HepG2 (cell line): ENCODE measurements around the gene RING1. TPM values are rescaled to one million over a fixed set of nuclear protein-coding genes. Genes with fewer than 3 reads are reported as not detected.

ENCODE experiments used
- HNF4A ChIP-seq: sonication (generic); formaldehyde crosslinking; IDR thresholded peaks from 2 replicates; pipeline ENCODE4 v1.4.0; 2020; ENCODE audit warnings: missing genetic modification reagents
- IKZF4 ChIP-seq: sonication (generic); formaldehyde crosslinking; IDR thresholded peaks from 2 replicates; pipeline ENCODE4 v1.5.1; 2020; ENCODE audit warnings: borderline replicate concordance, mild to moderate bottlenecking, low read depth, missing genetic modification reagents; ENCODE audit errors: not compliant biosample characterization
- RXRB ChIP-seq: IDR thresholded peaks from 2 replicates; pipeline ENCODE4 v1.6.1; 2016; ENCODE audit warnings: borderline replicate concordance, missing genetic modification reagents, missing compliant biosample characterization
- SMYD3 ChIP-seq: sonication (generic); formaldehyde crosslinking; IDR thresholded peaks from 2 replicates; pipeline ENCODE4 v1.8.1; 2023; ENCODE audit warnings: mild to moderate bottlenecking, missing genetic modification reagents
- ZFY ChIP-seq: sonication (generic); formaldehyde crosslinking; IDR thresholded peaks from 2 replicates; pipeline ENCODE4 v1.4.0; 2020; ENCODE audit warnings: missing genetic modification reagents
- ZNF567 ChIP-seq: sonication (generic); formaldehyde crosslinking; IDR thresholded peaks from 2 replicates; pipeline ENCODE4 v1.8.1; 2023; ENCODE audit warnings: mild to moderate bottlenecking, missing genetic modification reagents, borderline replicate concordance
- ZZZ3 ChIP-seq: sonication (generic); formaldehyde crosslinking; IDR thresholded peaks from 2 replicates; pipeline ENCODE4 v1.4.0; 2020; ENCODE audit warnings: missing genetic modification reagents, mild to moderate bottlenecking, borderline replicate concordance
- polyA plus RNA-seq, 8 experiments: library from polyadenylated mRNA; depleted of rRNA in 3 of 8; stranded (reverse) in 7 of 8; unstranded in 1 of 8; fragments of >200 nt; fragmentation: Illumina TruSeq in 4 of 8; extraction: Trizol in 4 of 8; gene quantifications; 2 replicates each; pipeline versions ENCODE4 v1.2.1 to v1.2.3, GENCODE V29; 2011 to 2016; ENCODE audit warnings: low read depth in 4 of 8, missing spikeins in 1 of 8, mixed read lengths in 1 of 8; ENCODE audit not compliant: insufficient read depth in 1 of 8
- total RNA-seq, 5 experiments: library from RNA; depleted of rRNA; stranded (reverse); fragments of >200 nt; fragmentation: Illumina TruSeq; extraction: Trizol; gene quantifications; 2 replicates each; pipeline ENCODE4 v1.2.3, GENCODE V29; 2016; ENCODE audit warnings: low read depth in 1 of 5
- TF ChIP-seq, protein P1 (sequence below): sonication (generic); formaldehyde crosslinking; IDR thresholded peaks from 2 replicates; pipeline ENCODE4 v1.4.0; 2020; ENCODE audit warnings: missing genetic modification reagents
- TF ChIP-seq, protein P2 (sequence below): sonication (generic); formaldehyde crosslinking; IDR thresholded peaks from 2 replicates; pipeline ENCODE4 v1.4.0; 2020; ENCODE audit warnings: mild to moderate bottlenecking, missing genetic modification reagents, borderline replicate concordance
- TF ChIP-seq, protein P3 (sequence below): sonication (generic); formaldehyde crosslinking; IDR thresholded peaks from 2 replicates; pipeline ENCODE4 v1.8.0; 2022; ENCODE audit warnings: mild to moderate bottlenecking, missing genetic modification reagents, moderate library complexity
- TF ChIP-seq, protein P4 (sequence below): sonication (generic); formaldehyde crosslinking; conservative IDR thresholded peaks from 2 replicates; pipeline ENCODE4 v1.5.0; 2020; ENCODE audit warnings: missing genetic modification reagents
- TF ChIP-seq, protein P5 (sequence below): sonication (generic); formaldehyde crosslinking; IDR thresholded peaks from 2 replicates; pipeline ENCODE4 v1.4.0; 2020; ENCODE audit warnings: missing genetic modification reagents

The RING1 gene
- total and polyA plus RNA-seq, 2 of the 13 experiments (the other 11 are each of a cell fraction or from before 2014, with no cell fraction given): 23.9 to 33.6 TPM

DNA sequence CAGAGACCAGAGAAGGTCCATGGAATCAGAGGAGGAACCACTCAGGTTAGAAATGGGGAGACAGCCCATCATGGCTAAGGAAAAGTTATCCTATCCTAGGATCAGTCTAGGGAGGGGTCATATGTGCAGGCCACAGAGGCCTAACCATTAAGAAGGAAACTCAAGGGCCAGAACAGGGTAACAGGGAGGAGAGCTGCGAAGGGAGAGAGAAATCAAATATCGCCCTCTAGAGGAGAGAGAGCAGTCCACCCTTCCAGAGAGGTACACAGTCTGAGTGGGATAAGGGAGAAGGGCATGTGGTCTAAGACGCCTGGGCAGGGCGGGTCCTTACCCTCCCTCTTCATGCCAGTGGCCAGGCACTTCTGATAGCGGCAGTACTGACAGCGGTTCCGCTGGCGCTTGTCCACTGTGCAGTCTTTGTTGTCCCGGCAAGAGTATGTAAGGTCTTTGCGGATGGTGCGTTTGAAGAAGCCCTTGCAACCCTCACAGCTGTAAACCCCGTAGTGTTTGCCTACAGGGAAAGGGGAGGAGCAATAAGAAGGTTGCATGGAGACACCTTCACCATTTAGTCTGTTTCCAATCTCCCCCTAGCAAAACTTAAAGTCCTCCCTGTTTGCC lies 10.8 kb upstream of the RING1 start (continued):
- TF ChIP-seq, protein P1, sequence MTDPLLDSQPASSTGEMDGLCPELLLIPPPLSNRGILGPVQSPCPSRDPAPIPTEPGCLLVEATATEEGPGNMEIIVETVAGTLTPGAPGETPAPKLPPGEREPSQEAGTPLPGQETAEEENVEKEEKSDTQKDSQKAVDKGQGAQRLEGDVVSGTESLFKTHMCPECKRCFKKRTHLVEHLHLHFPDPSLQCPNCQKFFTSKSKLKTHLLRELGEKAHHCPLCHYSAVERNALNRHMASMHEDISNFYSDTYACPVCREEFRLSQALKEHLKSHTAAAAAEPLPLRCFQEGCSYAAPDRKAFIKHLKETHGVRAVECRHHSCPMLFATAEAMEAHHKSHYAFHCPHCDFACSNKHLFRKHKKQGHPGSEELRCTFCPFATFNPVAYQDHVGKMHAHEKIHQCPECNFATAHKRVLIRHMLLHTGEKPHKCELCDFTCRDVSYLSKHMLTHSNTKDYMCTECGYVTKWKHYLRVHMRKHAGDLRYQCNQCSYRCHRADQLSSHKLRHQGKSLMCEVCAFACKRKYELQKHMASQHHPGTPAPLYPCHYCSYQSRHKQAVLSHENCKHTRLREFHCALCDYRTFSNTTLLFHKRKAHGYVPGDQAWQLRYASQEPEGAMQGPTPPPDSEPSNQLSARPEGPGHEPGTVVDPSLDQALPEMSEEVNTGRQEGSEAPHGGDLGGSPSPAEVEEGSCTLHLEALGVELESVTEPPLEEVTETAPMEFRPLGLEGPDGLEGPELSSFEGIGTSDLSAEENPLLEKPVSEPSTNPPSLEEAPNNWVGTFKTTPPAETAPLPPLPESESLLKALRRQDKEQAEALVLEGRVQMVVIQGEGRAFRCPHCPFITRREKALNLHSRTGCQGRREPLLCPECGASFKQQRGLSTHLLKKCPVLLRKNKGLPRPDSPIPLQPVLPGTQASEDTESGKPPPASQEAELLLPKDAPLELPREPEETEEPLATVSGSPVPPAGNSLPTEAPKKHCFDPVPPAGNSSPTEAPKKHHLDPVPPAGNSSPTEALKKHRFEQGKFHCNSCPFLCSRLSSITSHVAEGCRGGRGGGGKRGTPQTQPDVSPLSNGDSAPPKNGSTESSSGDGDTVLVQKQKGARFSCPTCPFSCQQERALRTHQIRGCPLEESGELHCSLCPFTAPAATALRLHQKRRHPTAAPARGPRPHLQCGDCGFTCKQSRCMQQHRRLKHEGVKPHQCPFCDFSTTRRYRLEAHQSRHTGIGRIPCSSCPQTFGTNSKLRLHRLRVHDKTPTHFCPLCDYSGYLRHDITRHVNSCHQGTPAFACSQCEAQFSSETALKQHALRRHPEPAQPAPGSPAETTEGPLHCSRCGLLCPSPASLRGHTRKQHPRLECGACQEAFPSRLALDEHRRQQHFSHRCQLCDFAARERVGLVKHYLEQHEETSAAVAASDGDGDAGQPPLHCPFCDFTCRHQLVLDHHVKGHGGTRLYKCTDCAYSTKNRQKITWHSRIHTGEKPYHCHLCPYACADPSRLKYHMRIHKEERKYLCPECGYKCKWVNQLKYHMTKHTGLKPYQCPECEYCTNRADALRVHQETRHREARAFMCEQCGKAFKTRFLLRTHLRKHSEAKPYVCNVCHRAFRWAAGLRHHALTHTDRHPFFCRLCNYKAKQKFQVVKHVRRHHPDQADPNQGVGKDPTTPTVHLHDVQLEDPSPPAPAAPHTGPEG: no peak
- TF ChIP-seq, protein P2, sequence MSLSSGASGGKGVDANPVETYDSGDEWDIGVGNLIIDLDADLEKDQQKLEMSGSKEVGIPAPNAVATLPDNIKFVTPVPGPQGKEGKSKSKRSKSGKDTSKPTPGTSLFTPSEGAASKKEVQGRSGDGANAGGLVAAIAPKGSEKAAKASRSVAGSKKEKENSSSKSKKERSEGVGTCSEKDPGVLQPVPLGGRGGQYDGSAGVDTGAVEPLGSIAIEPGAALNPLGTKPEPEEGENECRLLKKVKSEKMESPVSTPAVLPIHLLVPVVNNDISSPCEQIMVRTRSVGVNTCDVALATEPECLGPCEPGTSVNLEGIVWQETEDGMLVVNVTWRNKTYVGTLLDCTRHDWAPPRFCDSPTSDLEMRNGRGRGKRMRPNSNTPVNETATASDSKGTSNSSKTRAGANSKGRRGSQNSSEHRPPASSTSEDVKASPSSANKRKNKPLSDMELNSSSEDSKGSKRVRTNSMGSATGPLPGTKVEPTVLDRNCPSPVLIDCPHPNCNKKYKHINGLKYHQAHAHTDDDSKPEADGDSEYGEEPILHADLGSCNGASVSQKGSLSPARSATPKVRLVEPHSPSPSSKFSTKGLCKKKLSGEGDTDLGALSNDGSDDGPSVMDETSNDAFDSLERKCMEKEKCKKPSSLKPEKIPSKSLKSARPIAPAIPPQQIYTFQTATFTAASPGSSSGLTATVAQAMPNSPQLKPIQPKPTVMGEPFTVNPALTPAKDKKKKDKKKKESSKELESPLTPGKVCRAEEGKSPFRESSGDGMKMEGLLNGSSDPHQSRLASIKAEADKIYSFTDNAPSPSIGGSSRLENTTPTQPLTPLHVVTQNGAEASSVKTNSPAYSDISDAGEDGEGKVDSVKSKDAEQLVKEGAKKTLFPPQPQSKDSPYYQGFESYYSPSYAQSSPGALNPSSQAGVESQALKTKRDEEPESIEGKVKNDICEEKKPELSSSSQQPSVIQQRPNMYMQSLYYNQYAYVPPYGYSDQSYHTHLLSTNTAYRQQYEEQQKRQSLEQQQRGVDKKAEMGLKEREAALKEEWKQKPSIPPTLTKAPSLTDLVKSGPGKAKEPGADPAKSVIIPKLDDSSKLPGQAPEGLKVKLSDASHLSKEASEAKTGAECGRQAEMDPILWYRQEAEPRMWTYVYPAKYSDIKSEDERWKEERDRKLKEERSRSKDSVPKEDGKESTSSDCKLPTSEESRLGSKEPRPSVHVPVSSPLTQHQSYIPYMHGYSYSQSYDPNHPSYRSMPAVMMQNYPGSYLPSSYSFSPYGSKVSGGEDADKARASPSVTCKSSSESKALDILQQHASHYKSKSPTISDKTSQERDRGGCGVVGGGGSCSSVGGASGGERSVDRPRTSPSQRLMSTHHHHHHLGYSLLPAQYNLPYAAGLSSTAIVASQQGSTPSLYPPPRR (CRISPR knock-in tag): peak; percentile 18; the same call in 1 of the 2 replicates
- TF ChIP-seq IKZF4 (CRISPR knock-in tag) (no peak), HNF4A (no peak), SMYD3 (no peak), ZZZ3 (CRISPR knock-in tag) (0 out of 2 replicates have a peak, but pooled peaks have one; percentile 35), ZFY (CRISPR knock-in tag) (peak; percentile 46; the same call in 1 of the 2 replicates), RXRB (CRISPR knock-in tag) (no peak), ZNF567 (CRISPR knock-in tag) (peak; percentile 80; the same call in 1 of the 2 replicates)
- TF ChIP-seq, protein P3, sequence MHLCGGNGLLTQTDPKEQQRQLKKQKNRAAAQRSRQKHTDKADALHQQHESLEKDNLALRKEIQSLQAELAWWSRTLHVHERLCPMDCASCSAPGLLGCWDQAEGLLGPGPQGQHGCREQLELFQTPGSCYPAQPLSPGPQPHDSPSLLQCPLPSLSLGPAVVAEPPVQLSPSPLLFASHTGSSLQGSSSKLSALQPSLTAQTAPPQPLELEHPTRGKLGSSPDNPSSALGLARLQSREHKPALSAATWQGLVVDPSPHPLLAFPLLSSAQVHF (CRISPR knock-in tag): no peak
- TF ChIP-seq, protein P4, sequence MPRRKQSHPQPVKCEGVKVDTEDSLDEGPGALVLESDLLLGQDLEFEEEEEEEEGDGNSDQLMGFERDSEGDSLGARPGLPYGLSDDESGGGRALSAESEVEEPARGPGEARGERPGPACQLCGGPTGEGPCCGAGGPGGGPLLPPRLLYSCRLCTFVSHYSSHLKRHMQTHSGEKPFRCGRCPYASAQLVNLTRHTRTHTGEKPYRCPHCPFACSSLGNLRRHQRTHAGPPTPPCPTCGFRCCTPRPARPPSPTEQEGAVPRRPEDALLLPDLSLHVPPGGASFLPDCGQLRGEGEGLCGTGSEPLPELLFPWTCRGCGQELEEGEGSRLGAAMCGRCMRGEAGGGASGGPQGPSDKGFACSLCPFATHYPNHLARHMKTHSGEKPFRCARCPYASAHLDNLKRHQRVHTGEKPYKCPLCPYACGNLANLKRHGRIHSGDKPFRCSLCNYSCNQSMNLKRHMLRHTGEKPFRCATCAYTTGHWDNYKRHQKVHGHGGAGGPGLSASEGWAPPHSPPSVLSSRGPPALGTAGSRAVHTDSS: no peak
- TF ChIP-seq, protein P5, sequence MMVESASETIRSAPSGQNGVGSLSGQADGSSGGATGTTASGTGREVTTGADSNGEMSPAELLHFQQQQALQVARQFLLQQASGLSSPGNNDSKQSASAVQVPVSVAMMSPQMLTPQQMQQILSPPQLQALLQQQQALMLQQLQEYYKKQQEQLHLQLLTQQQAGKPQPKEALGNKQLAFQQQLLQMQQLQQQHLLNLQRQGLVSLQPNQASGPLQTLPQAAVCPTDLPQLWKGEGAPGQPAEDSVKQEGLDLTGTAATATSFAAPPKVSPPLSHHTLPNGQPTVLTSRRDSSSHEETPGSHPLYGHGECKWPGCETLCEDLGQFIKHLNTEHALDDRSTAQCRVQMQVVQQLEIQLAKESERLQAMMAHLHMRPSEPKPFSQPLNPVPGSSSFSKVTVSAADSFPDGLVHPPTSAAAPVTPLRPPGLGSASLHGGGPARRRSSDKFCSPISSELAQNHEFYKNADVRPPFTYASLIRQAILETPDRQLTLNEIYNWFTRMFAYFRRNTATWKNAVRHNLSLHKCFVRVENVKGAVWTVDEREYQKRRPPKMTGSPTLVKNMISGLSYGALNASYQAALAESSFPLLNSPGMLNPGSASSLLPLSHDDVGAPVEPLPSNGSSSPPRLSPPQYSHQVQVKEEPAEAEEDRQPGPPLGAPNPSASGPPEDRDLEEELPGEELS (CRISPR knock-in tag): 0 out of 2 replicates have a peak, but pooled peaks have one; percentile 6
